HepG2 (cell line): ENCODE data around the gene TRPC6. TPM values are rescaled to one million over a fixed set of nuclear protein-coding genes. Genes with fewer than 3 reads are reported as not detected.

Experiments used
- ATAC-seq: fragments of 200-7000 bp; cut with Tn5 transposase; 3 replicates; pipeline ENCODE4 v1.9.1; 2020; ENCODE audit warnings: mild to moderate bottlenecking, moderate library complexity
- BruUV-seq: library from RNA; stranded (reverse); fragments of 400-500 nt; replicated peaks from 2 replicates; lab custom pipeline; 2021; lab: Mats Ljungman, UMichigan
- CTCF ChIA-PET: fragments of 300-600 bp; formaldehyde crosslinking; extraction: SDS; loops from one replicate; lab custom pipeline; 2021; ENCODE audit warnings: low total read pairs, inconsistent platforms, low intra/inter-chr PET ratio; lab: Yijun Ruan, JAX
- POLR2A ChIA-PET: fragments of 350-600 bp; sonication (Branson Sonifier 250); formaldehyde crosslinking; loops from one replicate; lab custom pipeline; 2020; ENCODE audit warnings: antibody characterized with exemption, inconsistent platforms; lab: Yijun Ruan, JAX
- DNase-seq: peaks from one replicate; pipeline ENCODE4 v3.0.0-alpha.2; 2015; ENCODE audit warnings: low spot score
- FAIRE-seq: peaks from 3 replicates; lab custom pipeline; 2011; peaks lifted over from hg19 to GRCh38; lab: Jason Lieb, UNC
- H2AFZ ChIP-seq: one replicate; pipeline ENCODE4 v1.6.1; 2011; ENCODE audit warnings: low read length, inconsistent platforms
- H3K27ac ChIP-seq: fragments of 300-600 bp; 3 replicates; pipeline ENCODE4 v1.8.0; 2011; ENCODE audit warnings: mixed run types, mild to moderate bottlenecking, mixed read lengths, low read length, inconsistent platforms; ENCODE audit not compliant: insufficient read depth; ENCODE audit errors: extremely low read length
- H3K27me3 ChIP-seq, 2 experiments: fragments of 200-600 bp in 1 of 2; 2 replicates in 1 of 2; 3 replicates in 1 of 2; pipeline versions ENCODE4 v1.6.0 to v1.8.0; 2011; ENCODE audit warnings: low read length in 2 of 2, mild to moderate bottlenecking in 2 of 2, moderate library complexity in 2 of 2, inconsistent platforms in 1 of 2; ENCODE audit not compliant: insufficient read depth in 2 of 2, control insufficient read depth in 1 of 2
- H3K36me3 ChIP-seq, 2 experiments: fragments of 200-600 bp in 1 of 2; replicated peaks in 1 of 2; 2 replicates in 1 of 2; 3 replicates in 1 of 2; pipeline versions ENCODE4 v1.5.1 to v1.8.0; 2011; ENCODE audit warnings: low read length in 2 of 2, inconsistent platforms in 1 of 2; ENCODE audit not compliant: insufficient read depth in 2 of 2, control insufficient read depth in 1 of 2
- H3K4me1 ChIP-seq: 2 replicates; pipeline ENCODE4 v1.5.1; 2012; ENCODE audit warnings: low read length, inconsistent platforms; ENCODE audit not compliant: insufficient read depth
- H3K4me2 ChIP-seq: 2 replicates; pipeline ENCODE4 v1.6.0; 2011; ENCODE audit warnings: low read depth, low read length, inconsistent platforms
- H3K4me3 ChIP-seq, 3 experiments: fragments of 200-600 bp in 1 of 3; sonication (generic), shearing (Covaris generic) in 1 of 3; replicated peaks in 1 of 3; 2 replicates each; pipeline ENCODE4 v1.5.1; 2011 to 2016; ENCODE audit warnings: low read length in 3 of 3, inconsistent platforms in 2 of 3, low read depth in 2 of 3, mild to moderate bottlenecking in 2 of 3, control low read depth in 1 of 3, mixed read lengths in 1 of 3; ENCODE audit not compliant: insufficient read depth in 1 of 3
- H3K79me2 ChIP-seq: one replicate; pipeline ENCODE4 v1.6.1; 2011; ENCODE audit warnings: low read length, inconsistent platforms; ENCODE audit not compliant: insufficient read depth
- H3K9ac ChIP-seq: 2 replicates; pipeline ENCODE4 v1.6.0; 2011; ENCODE audit warnings: mild to moderate bottlenecking, low read depth, low read length, inconsistent platforms; ENCODE audit not compliant: insufficient read depth
- H3K9me3 ChIP-seq: 2 replicates; pipeline ENCODE4 v1.5.1; 2012; ENCODE audit warnings: mild to moderate bottlenecking, low read length
- H4K20me1 ChIP-seq: 2 replicates; pipeline ENCODE4 v1.6.0; 2011; ENCODE audit warnings: inconsistent platforms, mild to moderate bottlenecking, low read length, moderate library complexity; ENCODE audit not compliant: insufficient read depth
- DPF2 ChIP-seq: sonication (generic); formaldehyde crosslinking; IDR thresholded peaks from 2 replicates; pipeline ENCODE4 v1.4.0; 2020; ENCODE audit warnings: mild to moderate bottlenecking, low read depth, missing genetic modification reagents, borderline replicate concordance
- FOXP1 ChIP-seq, 2 experiments: fragments of 450-650 bp in 1 of 2; IDR thresholded peaks; 2 replicates each; pipeline ENCODE4 v1.6.1; 2017 to 2018; ENCODE audit warnings: antibody characterized with exemption in 1 of 2
- PCBP1 ChIP-seq: fragments of 200-400 bp; formaldehyde crosslinking; IDR thresholded peaks from 2 replicates; pipeline ENCODE4 v1.6.1; 2017; ENCODE audit warnings: mild to moderate bottlenecking, low read depth, low read length, borderline replicate concordance
- WGBS: methylation state at CpG from one replicate; pipeline ENCODE4 v1.1.6; 2017; ENCODE audit warnings: low lambda C conversion rate; 5-methylcytosine and 5-hydroxymethylcytosine counted together
- in situ Hi-C: cut with HindIII; loops from 2 replicates; pipeline ENCODE4 v1.10.0; 2017; ENCODE audit warnings: low pct_unique_long_range_greater_than_20kb; ENCODE audit not compliant: extremely low pct_ligation_motif_present
- intact Hi-C: fragments of 100-400 bp; cut with micrococcal nuclease; formaldehyde crosslinking; loops from one replicate; pipeline ENCODE4 v1.10.0; 2022; ENCODE audit not compliant: unreplicated experiment
- polyA plus RNA-seq, 8 experiments: library from polyadenylated mRNA; depleted of rRNA in 3 of 8; stranded (reverse) in 7 of 8; unstranded in 1 of 8; fragments of >200 nt; fragmentation: Illumina TruSeq in 4 of 8; extraction: Trizol in 4 of 8; gene quantifications; 2 replicates each; pipeline versions ENCODE4 v1.2.1 to v1.2.3, GENCODE V29; 2011 to 2016; ENCODE audit warnings: low read depth in 4 of 8, missing spikeins in 1 of 8, mixed read lengths in 1 of 8; ENCODE audit not compliant: insufficient read depth in 1 of 8
- total RNA-seq, 5 experiments: library from RNA; depleted of rRNA; stranded (reverse); fragments of >200 nt; fragmentation: Illumina TruSeq; extraction: Trizol; gene quantifications; 2 replicates each; pipeline ENCODE4 v1.2.3, GENCODE V29; 2016; ENCODE audit warnings: low read depth in 1 of 5
- TF ChIP-seq, protein P1 (sequence below): sonication (generic); formaldehyde crosslinking; IDR thresholded peaks from 2 replicates; pipeline ENCODE4 v1.9.0; 2021; ENCODE audit warnings: mild to moderate bottlenecking, missing genetic modification reagents
- TF ChIP-seq, protein P2 (sequence below): sonication (generic); formaldehyde crosslinking; IDR thresholded peaks from 2 replicates; pipeline ENCODE4 v1.9.0; 2021; ENCODE audit warnings: missing genetic modification reagents, mild to moderate bottlenecking, borderline replicate concordance

The TRPC6 gene
- total and polyA plus RNA-seq, 2 of the 13 experiments (the other 11 are each of a cell fraction or from before 2014, with no cell fraction given), result not detected

DNA sequence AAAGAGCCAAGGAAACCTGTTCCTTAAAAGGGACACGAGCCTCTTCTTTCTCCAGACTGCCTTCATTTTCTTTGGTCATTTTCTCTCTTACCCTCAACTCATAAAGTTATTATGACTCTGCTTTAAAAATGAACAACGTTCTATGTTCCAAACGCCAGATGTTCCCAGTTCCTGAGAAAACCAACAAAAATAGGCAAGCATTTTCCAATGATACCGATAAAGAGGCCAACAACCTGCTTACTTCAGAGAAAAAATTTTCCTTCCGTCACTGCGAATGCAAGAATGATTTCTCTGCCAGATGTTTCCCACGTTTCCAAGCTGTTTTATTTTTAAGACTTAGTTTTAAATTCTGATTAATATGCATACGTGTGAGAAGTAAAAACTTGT, 315 bp upstream of the TRPC6 start:
- in situ Hi-C loops, result no loop called here
- H3K4me2 ChIP-seq, result no peak overlapping the region
- WGBS, result 19% methylated on average over 8 of the region's 8 CpGs

More for the DNA sequence above, 315 bp upstream of the TRPC6 start:
- ChIA-PET POLR2A (no interaction called here), CTCF (no interaction called here)
- no peak overlapping the region for H3K27ac ChIP-seq
- H4K20me1 ChIP-seq, result no peaks in the 10 kb centered on the region
- no peak for DNase-seq
- TF ChIP-seq, protein P1, sequence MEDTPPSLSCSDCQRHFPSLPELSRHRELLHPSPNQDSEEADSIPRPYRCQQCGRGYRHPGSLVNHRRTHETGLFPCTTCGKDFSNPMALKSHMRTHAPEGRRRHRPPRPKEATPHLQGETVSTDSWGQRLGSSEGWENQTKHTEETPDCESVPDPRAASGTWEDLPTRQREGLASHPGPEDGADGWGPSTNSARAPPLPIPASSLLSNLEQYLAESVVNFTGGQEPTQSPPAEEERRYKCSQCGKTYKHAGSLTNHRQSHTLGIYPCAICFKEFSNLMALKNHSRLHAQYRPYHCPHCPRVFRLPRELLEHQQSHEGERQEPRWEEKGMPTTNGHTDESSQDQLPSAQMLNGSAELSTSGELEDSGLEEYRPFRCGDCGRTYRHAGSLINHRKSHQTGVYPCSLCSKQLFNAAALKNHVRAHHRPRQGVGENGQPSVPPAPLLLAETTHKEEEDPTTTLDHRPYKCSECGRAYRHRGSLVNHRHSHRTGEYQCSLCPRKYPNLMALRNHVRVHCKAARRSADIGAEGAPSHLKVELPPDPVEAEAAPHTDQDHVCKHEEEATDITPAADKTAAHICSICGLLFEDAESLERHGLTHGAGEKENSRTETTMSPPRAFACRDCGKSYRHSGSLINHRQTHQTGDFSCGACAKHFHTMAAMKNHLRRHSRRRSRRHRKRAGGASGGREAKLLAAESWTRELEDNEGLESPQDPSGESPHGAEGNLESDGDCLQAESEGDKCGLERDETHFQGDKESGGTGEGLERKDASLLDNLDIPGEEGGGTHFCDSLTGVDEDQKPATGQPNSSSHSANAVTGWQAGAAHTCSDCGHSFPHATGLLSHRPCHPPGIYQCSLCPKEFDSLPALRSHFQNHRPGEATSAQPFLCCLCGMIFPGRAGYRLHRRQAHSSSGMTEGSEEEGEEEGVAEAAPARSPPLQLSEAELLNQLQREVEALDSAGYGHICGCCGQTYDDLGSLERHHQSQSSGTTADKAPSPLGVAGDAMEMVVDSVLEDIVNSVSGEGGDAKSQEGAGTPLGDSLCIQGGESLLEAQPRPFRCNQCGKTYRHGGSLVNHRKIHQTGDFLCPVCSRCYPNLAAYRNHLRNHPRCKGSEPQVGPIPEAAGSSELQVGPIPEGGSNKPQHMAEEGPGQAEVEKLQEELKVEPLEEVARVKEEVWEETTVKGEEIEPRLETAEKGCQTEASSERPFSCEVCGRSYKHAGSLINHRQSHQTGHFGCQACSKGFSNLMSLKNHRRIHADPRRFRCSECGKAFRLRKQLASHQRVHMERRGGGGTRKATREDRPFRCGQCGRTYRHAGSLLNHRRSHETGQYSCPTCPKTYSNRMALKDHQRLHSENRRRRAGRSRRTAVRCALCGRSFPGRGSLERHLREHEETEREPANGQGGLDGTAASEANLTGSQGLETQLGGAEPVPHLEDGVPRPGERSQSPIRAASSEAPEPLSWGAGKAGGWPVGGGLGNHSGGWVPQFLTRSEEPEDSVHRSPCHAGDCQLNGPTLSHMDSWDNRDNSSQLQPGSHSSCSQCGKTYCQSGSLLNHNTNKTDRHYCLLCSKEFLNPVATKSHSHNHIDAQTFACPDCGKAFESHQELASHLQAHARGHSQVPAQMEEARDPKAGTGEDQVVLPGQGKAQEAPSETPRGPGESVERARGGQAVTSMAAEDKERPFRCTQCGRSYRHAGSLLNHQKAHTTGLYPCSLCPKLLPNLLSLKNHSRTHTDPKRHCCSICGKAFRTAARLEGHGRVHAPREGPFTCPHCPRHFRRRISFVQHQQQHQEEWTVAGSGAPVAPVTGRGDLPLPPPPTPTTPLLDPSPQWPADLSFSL (CRISPR knock-in tag), result no peak
- TF ChIP-seq, protein P2, sequence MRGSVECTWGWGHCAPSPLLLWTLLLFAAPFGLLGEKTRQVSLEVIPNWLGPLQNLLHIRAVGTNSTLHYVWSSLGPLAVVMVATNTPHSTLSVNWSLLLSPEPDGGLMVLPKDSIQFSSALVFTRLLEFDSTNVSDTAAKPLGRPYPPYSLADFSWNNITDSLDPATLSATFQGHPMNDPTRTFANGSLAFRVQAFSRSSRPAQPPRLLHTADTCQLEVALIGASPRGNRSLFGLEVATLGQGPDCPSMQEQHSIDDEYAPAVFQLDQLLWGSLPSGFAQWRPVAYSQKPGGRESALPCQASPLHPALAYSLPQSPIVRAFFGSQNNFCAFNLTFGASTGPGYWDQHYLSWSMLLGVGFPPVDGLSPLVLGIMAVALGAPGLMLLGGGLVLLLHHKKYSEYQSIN (CRISPR knock-in tag), result no peak
- TF ChIP-seq FOXP1 (IDR thresholded peaks at IDR 0.05), result no peak
- TF ChIP-seq FOXP1 (CRISPR knock-in tag; IDR thresholded peaks at IDR 0.05), result no peak
- no peak for TF ChIP-seq PCBP1
- no peak for TF ChIP-seq DPF2
- no peaks in the 10 kb centered on the region for H3K79me2 ChIP-seq
- no TSS peak for BruUV-seq
- no peaks in the 10 kb centered on the region for H3K9me3 ChIP-seq
- no peaks in the 10 kb centered on the region for H3K36me3 ChIP-seq
- no peak for FAIRE-seq
- intact Hi-C loops, result no loop called here
- no peak overlapping the region for H2AFZ ChIP-seq
- no peak overlapping the region for H3K4me3 ChIP-seq
- no peak overlapping the region for H3K9ac ChIP-seq
- no peaks in the 10 kb centered on the region for H3K4me1 ChIP-seq
- no peak for ATAC-seq
- H3K27me3 ChIP-seq, result peaks cover 0 to 11% of the 10 kb centered on the region in 2 experiments; a peak in 2 of 5 replicates
